HUDEP-2 (cell line): ENCODE measurements around the gene DPEP1.
"Not testable (repeated sequence)": the region's sequence is repeated elsewhere in the genome, so short reads cannot be mapped to it uniquely, and the experiment has no call there.

Experiments
- DNase-seq, 76 experiments: peaks; one replicate each; lab custom pipeline; 2025; ENCODE audit not compliant: unreplicated experiment in 76 of 76; lab: John Stamatoyannopoulos, UW

DPEP1 gene

DNA sequence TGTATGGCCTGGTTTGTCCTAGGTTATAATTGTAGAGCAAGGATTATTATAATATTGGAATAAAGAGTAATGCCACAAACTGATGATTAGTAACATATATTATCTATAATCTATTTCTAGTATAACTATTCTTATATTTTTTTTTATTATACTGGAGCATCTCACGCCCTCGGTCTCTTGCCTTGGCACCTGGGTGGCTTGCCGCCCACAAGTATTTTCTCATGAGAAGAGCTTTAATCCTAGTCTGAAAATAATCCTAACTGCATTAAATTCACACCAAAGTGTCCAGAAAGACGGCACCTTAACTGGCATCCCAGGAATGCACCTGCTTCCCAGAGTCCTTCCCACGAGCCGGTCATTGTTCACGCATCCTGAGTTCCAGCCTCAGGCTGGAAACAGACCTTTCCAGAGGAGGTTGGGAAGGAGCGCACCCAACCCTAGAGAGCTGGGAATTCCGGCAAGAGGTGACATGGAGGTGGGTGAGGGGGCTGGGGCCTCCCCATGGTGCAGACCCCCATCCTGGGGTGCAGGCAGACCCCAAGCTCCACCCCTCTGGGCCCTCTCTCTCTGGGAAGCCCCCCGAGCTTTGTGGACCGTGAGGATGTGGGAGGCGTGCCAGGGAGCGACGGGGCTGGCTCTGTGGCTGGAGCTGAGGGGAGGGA lies 28.1 kb downstream of the DPEP1 start:
- no peak for DNase-seq

DNA sequence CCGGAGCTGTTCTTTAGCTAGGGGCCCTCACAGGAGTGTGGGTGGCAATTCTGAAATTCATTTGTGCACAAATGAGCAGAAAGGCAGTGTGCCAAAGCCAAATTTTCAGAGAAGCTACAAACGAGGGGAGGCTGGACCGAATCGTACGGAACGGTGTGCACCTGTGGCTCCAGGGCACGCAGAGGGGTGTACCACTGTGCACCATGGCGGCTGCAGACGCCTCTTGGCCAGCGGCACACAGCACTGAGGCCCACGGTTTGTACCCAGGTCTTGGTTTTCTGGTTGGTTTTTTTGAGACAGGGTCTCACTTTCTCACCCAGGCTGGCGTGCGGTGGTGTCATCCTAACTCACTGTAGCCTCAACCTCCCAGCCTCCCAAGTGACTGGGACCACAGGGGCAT lies 29.1 kb downstream of the DPEP1 start:
- no peak for DNase-seq

- peak in 3 of 76 experiments; percentile 6 to 9 (median 8) for DNase-seq
These were observed 30.4 kb downstream of the DPEP1 start for GRCh38 chr16:89643769-89644300.

DNA sequence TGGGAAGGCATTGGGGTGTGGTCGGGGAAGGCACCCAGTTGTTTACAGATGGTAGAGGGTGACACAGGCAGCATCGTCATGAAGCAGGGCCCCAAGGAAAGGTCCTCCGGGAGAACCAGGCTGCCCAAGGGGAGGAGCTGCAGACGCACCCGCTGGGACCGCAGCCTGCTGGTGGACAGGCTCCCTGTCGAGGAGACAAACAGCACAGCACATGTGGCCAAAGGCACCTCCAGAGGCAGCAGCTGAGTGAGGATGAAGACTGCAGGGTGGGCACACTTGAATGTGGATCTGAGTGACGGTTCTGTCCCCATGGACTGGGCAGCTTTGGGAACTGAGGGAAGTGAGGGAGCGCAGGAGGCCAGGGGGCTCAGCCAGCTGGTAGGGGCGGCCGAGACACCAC lies 31.7 kb downstream of the DPEP1 start:
- DNase-seq: no peak

DNA sequence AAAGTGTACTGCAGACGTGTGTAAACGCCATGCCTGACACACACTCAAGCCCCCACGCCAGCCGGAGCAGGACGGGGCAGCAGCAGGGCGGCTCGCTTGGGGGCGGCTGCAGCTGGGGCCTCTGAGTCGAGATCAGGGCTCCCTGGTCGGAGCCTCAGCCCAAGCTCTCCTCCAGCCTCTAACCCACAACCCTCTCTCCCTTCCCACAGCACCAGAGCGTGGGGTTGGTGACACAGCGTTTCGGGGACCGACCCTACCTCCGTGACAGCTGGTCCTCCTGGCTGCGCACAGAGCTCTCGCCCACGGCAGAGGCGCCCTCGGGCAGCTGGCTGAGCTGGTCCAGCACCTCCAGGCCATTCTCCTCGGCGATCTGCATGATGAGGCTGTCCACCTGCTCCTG lies 32.8 kb downstream of the DPEP1 start:
- DNase-seq: no peak

GRCh38 chr16:89646906-89647305 lies 33.5 kb downstream of the DPEP1 start:
- no peak for DNase-seq

DNA sequence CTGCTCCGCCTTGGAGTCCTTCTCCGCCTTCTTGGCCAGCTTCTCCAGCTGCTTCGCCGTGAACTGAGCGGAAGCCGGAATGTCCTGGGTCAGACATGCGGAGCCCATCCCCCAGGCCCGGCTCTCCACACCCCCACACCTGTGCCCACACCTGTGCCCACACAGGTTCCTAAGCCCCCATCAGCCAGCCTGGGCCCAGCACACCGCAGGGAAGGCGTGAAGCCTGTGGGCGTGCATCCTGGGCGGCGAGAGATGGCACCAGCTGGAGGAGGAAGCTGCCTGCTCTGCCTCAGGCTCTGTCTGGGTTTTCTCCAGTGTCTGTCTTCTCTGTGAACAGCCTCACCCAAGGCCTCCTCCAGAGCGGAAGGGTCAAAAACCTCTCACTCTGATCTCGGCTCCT lies 38.1 kb downstream of the DPEP1 start:
- DNase-seq: no peak

GRCh38 chr16:89653656-89654295 lies 40.3 kb downstream of the DPEP1 start:
- DNase-seq: no peak

GRCh38 chr16:89655062-89655643 lies 41.7 kb downstream of the DPEP1 start:
- DNase-seq: no peak

DNA sequence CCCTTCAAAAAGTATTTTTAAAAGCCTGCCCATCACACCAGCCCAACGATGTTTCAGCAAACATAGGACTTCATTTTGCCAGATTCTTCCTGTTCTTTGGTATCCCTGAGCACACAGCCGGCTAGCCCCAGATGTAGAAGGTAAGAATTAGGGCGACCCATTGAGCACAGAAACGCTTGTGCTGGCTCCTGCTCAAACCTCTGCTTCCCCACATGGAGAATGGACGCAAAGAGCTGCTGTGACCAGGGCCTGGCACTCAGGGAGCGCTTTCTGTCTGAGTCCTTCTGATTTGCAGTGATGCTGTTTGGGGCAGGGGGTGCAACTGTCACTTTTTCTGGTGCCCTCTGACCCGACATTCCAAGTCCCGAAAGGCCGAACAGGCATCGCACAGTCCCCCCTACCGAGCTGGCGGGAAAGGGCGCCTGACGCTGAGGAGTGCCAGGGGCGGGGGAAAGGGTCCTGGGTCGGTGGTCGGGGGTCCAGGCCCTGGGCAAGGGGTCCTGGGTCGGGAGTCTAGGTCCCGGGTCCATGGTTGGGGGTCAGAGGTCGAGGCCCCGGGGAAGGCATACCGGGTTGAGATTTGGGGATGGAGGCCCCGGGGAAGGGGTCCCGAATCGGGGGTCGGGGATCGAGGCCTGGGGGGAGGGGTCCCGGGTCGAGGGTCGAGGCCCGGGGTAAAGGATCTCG lies 43.1 kb downstream of the DPEP1 start:
- DNase-seq: no peak

DNA sequence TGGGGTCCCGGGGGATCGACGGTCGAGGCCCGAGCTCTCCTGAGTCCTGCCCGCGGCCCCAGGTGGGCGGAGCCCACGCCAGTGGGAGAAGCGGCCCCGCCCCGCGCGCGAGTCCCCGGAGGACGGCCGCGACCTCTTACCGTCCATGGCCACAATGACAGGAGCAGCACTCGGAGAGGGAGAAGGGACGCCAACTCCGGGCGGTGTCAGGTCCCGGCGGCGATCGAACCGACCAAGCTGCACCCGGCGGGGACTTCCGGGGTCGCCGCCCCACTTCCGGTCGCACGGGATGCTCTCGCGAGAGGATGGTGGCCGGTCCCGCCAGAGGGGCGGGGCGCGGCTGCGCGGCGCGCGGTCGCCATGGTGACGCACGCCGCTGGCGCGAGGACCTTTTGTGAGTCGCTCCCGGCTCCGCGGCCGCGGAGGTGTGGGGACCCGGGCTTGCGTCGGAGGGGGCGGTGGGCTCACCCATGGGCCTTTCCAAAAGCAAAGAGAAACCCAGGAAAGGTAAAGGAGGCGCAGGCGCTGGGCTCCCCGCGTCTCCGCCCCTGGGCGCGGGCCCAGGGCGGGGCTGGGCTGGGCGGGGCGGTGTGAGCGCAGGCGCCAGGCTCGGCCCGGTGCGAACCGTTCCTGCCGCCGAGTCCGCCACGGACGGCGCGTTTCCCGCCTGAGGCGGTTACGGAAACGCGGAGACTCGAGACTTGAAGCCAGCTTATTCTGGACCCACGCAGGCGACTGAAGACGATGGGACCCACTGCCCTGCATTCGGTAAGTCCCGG lies 44.2 kb downstream of the DPEP1 start, which contains the start of the genes CHMP1A and SPATA33:
CHMP1A (minus strand) TSS at position 267 of the 779 bp plus-strand sequence; CDS start at position 147, 120 bp downstream.
SPATA33 (plus strand) TSS at position 395 of the 779 bp plus-strand sequence; CDS start at position 471, 76 bp downstream.
- peak in 75 of 76 experiments; percentile 17 to 91 (median 79) for DNase-seq

- DNase-seq: peak in 3 of 76 experiments; percentile 31 to 52 (median 41)
These were observed 44.9 kb downstream of the DPEP1 start for GRCh38 chr16:89658221-89658879.

GRCh38 chr16:89660146-89660545 lies 46.7 kb downstream of the DPEP1 start:
- DNase-seq: peak in 1 of 76 experiments; percentile 2

DNA sequence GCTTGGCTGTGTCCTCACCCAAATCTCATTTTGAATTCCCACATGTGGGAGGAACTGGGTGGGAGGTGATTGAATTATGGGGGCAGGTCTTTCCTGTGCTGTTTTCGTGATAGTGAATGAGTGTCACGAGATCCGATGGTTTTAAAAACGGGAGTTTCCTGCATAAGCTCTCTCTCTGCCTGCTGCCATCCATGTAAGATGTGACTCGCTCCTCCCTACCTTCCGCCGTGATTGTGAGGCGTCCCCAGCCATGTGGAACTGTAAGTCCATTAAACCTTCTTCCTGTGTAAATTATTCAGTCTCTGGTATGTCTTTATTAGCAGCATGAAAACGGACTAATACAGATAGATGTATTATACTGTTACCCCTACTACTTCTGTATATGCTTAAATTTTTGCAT lies 47.8 kb downstream of the DPEP1 start:
- DNase-seq: no peak

DNA sequence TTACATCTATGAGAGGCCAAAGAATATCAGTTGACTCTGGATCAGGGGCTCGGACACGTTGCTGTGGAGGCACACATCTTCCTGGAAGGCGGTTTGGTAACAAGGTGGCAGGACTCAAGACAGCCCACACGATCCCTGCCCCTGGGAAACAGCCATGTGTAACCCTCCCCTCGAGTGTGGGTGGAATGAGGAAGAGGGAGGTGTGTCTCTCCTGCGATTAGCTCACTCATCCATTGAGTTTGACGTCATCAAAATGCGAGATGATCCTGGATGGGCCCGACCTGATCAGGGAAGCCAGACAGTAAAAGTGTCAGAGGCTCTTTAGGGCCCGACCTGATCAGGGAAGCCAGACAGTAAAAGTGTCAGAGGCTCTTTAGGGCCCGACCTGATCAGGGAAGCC lies 50.8 kb downstream of the DPEP1 start:
- not testable (repeated sequence) for DNase-seq

GRCh38 chr16:89667000-89667399 lies 53.6 kb downstream of the DPEP1 start:
- peak in 21 of 76 experiments; percentile 5 to 45 (median 21) for DNase-seq

- no peak for DNase-seq
These were observed 54.2 kb downstream of the DPEP1 start for GRCh38 chr16:89667633-89668032.

- DNase-seq: no peak
These were observed 55.3 kb downstream of the DPEP1 start for GRCh38 chr16:89668790-89669158.

DNA sequence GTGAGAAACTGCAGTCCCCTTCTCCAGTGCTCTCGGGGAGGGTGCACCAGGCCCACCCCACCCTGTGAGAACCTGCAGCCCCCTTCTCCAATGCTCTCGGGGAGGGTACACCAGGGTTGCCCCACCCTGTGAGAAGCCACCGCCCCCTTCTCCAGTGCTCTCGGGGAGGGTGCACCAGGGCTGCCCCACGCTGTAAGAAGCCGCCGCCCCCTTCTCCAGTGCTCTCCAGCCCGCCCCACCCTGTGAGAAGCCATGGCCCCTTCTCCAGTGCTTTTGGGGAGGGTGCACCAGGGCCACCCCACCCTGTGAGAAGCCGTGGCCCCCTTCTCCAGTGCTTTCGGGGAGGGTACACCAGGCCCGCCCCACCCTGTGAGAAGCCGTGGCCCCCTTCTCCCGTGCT lies 56.3 kb downstream of the DPEP1 start:
- DNase-seq: no peak
